ENCODE data around the gene PPIF. TPM values are rescaled to one million over a fixed set of nuclear protein-coding genes. Genes with fewer than 3 reads are reported as not detected.

The PPIF gene
- total RNA-seq, 4 donors from 2014 or later = 40.2 to 141 (median 56.6) TPM

GRCh38 chr10:79385804-79386531 lies 38.7 kb downstream of the PPIF start:
- DNase-seq = no peak
- H3K4me3 ChIP-seq = no peak overlapping the region
- no peaks in the 10 kb centered on the region for H3K27me3 ChIP-seq
- peak overlapping the region in 1 of 4 donors; percentile 34 for H3K27ac ChIP-seq
- intact Hi-C loops (cut with DNase I) = no loop called here
- TF ChIP-seq, protein P1, sequence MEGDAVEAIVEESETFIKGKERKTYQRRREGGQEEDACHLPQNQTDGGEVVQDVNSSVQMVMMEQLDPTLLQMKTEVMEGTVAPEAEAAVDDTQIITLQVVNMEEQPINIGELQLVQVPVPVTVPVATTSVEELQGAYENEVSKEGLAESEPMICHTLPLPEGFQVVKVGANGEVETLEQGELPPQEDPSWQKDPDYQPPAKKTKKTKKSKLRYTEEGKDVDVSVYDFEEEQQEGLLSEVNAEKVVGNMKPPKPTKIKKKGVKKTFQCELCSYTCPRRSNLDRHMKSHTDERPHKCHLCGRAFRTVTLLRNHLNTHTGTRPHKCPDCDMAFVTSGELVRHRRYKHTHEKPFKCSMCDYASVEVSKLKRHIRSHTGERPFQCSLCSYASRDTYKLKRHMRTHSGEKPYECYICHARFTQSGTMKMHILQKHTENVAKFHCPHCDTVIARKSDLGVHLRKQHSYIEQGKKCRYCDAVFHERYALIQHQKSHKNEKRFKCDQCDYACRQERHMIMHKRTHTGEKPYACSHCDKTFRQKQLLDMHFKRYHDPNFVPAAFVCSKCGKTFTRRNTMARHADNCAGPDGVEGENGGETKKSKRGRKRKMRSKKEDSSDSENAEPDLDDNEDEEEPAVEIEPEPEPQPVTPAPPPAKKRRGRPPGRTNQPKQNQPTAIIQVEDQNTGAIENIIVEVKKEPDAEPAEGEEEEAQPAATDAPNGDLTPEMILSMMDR (IDR thresholded peaks at IDR 0.05) = no peak
- no peak for TF ChIP-seq POLR2A (IDR thresholded peaks at IDR 0.05)
- H3K9me3 ChIP-seq = no peaks in the 10 kb centered on the region
- 80 to 92% methylated on average over 1 to 9 of the region's 28 CpGs for WGBS, 2 donors
- H3K36me3 ChIP-seq = peaks cover 0 to 27% (median 0%) of the 10 kb centered on the region in 3 donors
- peaks cover 7 to 38% (median 20%) of the 10 kb centered on the region in 3 donors for H3K4me1 ChIP-seq

DNA sequence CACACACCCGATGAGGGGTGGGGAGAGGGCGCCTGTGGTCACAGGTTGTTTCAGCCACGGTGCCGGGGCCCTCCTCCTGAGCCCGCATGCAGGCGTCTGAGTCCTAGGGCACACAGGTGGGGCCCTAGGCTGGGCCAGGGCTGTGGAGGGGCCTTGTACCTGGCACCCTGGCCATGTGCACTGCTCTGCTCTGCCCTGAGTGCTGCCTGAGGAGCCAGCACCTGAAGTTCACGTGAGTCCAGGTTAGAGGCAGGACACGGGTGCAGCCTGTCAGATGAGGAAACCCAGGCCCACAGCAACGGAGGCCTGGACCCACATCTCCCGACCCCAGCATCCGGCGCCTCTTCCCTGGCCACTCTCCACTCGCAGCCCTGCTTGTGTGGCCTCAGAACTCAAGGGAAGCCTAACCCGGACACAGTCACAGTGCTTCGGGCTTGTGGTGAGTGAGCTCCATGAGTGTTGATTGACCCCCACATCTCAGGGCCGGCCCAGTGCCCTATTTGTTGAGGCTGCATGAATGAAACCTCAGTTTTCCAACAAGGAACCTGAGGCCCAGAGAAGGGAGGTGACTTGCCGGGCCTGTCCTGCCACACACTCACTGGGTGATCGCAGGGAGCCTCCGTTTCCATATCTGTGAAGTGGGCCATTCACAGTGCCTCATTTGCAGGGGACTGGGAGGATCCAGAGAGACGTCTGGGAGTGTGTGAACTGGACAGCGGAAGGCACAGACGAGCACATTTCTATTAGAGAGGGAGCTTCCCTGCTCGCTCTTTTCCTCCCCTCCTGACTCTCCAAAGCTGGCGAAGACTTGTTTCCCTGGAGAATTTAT lies 39.6 kb downstream of the PPIF start:
- peaks cover 0 to 27% (median 0%) of the 10 kb centered on the region in 3 donors for H3K36me3 ChIP-seq
- H3K4me3 ChIP-seq = no peak overlapping the region
- TF ChIP-seq, protein P1 (IDR thresholded peaks at IDR 0.05) = no peak
- no peak for TF ChIP-seq POLR2A (IDR thresholded peaks at IDR 0.05)
- DNase-seq = no peak
- H3K27ac ChIP-seq = peak overlapping the region in 3 of 4 donors; percentile 0 to 28 (median 25)
- intact Hi-C loops (cut with DNase I) = no loop called here
- peaks cover 3 to 38% (median 11%) of the 10 kb centered on the region in 3 donors for H3K4me1 ChIP-seq
- no peaks in the 10 kb centered on the region for H3K9me3 ChIP-seq
- H3K27me3 ChIP-seq = no peaks in the 10 kb centered on the region
- 90 to 92% methylated on average over 2 to 10 of the region's 24 CpGs for WGBS, 2 donors

GRCh38 chr10:79387466-79387973 lies 40.3 kb downstream of the PPIF start:
- H3K4me3 ChIP-seq = no peak overlapping the region
- no peaks in the 10 kb centered on the region for H3K9me3 ChIP-seq
- TF ChIP-seq POLR2A (IDR thresholded peaks at IDR 0.05) = no peak
- TF ChIP-seq, protein P1 (IDR thresholded peaks at IDR 0.05) = no peak
- 50 to 80% methylated on average over 1 to 3 of the region's 5 CpGs for WGBS, 2 donors
- peaks cover 3 to 36% (median 6%) of the 10 kb centered on the region in 3 donors for H3K4me1 ChIP-seq
- no peaks in the 10 kb centered on the region for H3K27me3 ChIP-seq
- DNase-seq = no peak
- peak overlapping the region in 2 of 4 donors; percentile 13 to 55 for H3K27ac ChIP-seq
- intact Hi-C loops (cut with DNase I) = no loop called here
- H3K36me3 ChIP-seq = peaks cover 0 to 27% (median 0%) of the 10 kb centered on the region in 3 donors

DNA sequence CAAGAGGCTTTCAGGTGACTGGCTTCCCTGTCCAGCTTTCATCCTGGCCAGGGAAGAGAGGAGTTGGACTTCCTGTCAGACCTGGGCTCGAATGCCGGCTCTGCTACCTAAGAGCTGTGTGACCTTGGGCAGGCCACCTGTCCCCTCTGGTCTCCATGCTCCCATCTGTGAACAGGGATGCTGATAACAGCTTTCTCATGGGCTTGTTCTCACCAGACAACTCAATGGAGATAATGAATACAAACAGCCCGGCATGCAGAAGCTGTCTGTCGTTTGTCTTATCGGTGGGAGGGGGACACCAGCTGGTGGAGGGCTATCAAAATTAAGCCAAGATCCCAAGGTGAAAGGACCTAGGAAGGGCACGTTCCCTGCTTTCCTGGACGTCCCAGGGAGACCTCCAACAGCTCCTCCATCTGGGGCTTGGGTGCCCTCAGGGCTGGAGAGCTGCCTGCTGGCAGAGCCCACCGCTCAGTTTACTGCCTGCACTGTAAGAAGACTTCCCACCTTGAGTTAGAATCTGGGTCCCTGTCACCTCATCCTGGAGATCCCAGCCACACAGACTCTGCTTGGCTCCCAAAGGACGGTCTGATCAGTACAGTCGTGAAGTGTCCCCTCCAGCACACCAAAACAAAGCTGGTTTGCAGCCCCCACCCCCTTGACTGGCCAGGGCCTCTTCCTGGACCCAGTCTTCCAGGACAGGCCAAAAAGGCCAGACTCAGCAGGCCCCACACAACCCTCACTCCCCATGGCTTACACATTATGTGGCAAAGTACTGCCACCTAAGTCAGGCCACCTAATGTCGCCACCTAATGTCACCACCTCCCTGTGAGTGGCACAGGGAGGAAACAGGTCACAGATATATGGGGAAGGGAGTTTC lies 40.9 kb downstream of the PPIF start:
- intact Hi-C loops (cut with DNase I) = no loop called here
- Histone ChIP-seq H3K4me1 (peaks cover 3 to 33% (median 6%) of the 10 kb centered on the region in 3 donors), H3K9me3 (no peaks in the 10 kb centered on the region), H3K27ac (peak overlapping the region in 2 of 4 donors; percentile 13 to 55), H3K27me3 (no peaks in the 10 kb centered on the region), H3K36me3 (peaks cover 0 to 30% (median 0%) of the 10 kb centered on the region in 3 donors), H3K4me3 (no peak overlapping the region)
- TF ChIP-seq POLR2A (IDR thresholded peaks at IDR 0.05) = no peak
- TF ChIP-seq, protein P1 (IDR thresholded peaks at IDR 0.05) = no peak
- 63 to 65% methylated on average over 4 to 5 of the region's 11 CpGs for WGBS, 2 donors
- no peak for DNase-seq

All from esophagus squamous epithelium (tissue), 5 donors.